8988T (cell line): Measurements from ENCODE around the gene DNAH11.
"Not testable (repeated sequence)": the region's sequence is repeated elsewhere in the genome, so short reads cannot be mapped to it uniquely, and the experiment has no call there.

ENCODE experiments used
- DNase-seq: peaks from one replicate; pipeline ENCODE4 v3.0.0; 2011

Gene DNAH11

GRCh38 chr7:21624320-21624719, 81.5 kb downstream of the DNAH11 start:
- no peak for DNase-seq

DNA sequence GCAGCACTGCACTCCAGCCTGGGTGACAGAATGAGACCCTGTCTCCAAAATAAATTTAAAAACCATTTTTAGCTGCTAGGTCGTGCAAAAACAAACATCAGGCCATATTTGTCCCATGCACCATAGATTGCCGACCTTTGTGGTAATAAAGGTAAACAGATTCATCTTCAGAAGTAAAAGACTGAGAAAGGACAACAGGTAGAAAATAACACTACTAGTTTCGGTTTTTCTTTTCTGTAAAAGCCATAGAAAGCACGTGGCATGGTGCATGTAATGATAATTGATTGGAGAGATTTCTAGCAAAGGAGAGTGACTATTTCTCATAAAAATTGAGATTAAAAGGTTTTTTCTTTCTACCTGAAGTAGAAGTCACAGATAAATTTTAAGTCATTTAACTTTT, 93.9 kb downstream of the DNAH11 start:
- no peak for DNase-seq

DNA sequence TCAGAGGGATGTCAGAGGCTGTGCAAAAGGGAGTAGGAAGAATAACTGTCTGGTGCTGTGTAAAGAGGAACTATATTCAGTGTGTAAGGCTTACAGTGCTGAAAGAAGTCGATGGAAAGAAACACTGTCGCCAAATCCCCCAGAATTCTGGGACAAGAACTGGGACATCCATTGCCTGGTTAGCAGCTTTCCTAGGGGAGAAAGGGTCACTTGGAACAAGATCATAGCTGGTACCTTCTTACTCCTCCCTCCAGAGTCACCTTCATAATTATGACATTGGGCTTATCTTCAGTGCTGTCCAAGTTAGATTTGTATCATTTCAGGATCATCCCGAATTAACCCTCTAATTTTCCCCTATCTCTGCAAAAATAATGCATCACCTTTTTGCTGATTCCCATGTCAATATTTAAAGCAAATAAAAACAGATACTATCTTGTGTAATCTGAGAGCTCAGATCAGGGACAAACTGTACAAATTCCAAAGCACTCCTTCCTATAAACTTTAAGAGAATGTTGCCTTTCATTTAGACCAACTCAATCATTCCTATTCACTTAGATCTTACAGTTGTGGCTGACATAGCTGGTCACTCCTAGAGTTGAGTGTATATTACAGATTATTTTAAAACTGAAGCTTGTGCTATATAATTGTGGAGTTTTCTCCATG, 96.5 kb downstream of the DNAH11 start:
- no peak for DNase-seq

- DNase-seq = no peak
These were observed 97.3 kb downstream of the DNAH11 start for GRCh38 chr7:21640105-21640504.

GRCh38 chr7:21641546-21641945, 98.7 kb downstream of the DNAH11 start:
- no peak for DNase-seq

DNA sequence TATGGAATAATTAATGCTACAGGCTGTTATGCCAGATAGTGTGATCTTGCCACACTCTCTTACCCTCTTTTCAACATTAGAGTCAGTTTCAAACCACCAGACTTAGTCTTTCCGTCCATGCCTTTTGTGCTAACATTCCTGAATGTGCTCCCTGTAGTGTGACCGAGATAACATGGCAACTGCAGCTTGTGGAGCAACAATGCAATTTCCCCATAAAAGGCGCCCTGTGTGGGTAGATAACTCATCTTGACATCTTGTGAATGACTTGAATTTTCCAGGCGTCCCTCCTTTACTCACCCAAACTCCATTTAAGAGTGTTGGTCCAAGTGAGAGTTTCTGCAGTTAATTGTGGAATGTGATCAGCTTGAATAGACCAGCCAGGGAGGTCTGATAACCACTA, 99.6 kb downstream of the DNAH11 start:
- DNase-seq = no peak

DNA sequence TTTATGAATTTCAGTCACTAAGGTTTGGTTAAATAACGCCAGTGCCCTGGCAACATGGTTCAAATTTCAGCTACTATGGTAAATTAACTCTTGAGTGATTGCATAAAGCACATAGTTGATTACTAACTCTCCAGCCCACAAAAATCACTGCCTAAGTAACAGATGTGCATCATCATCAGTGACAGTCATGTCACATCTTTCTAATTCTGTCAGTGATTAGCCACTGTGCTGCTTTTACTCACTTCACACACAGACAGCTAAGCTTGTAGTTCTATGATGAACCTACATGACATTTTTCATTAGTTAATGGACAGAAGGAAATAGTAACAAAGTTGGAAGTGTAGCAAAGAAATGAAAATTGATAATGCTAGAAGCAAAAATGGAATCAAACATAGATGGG, 108.9 kb downstream of the DNAH11 start:
- DNase-seq = no peak

- DNase-seq = no peak
These were observed 110.8 kb downstream of the DNAH11 start for GRCh38 chr7:21653623-21654022.

GRCh38 chr7:21656081-21656480, 113.2 kb downstream of the DNAH11 start:
- DNase-seq = no peak

DNA sequence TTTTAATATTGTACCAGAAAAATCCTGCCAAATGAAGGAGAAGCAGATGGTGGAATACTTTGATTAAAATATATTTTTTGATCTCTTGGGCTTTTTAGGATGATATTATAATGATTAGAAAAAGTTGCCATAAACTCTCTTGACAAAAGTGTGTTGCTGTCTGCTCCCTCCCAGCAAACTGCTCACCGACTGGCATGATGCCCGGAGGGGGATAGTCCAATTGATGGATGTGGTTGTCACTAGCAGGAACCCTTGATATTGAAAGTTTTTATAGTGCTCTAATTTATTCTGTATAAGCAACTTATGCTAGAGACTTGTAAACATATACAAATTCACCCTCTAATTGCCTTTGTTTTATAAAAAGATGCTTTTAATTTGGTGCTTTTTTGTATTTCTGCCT, 114.0 kb downstream of the DNAH11 start:
- no peak for DNase-seq

DNA sequence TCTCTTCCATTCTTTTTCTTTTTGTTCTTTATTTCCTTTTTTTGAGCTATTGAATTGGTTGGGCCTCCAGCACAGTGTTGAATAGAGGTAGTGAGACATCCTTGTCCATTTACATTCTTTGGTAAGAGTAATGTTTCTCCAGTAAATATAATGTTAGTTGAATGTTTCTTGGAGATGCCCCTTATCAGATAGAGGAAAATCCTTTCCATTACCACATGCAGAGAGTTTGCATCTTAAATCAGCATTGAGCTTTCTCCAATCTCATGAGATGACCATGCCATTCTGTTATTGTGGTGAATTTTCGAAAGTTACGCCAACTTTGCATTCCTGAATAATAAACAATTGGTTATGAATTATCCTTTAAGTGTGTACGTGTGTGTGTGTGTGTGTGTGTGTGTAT, 127.7 kb downstream of the DNAH11 start:
- no peak for DNase-seq

DNA sequence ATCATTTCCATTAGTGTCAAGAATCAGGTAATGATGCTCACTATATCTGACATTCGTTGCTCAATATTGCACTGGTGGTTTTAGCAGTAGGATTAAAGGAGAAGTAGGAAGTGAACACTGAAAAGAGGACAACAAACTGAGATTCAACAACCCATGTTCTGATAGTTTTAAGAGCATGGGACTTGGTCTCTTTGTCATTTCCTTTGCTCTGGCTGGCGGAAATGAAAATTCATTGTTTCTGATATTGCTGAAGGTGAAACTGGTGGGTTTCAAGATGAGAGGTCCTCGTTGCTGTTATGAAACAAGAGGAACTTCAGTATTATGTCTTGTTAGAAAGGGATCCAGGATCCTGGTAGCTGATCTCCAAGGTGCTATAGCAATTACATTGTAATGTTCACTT, 129.0 kb downstream of the DNAH11 start:
- no peak for DNase-seq

DNA sequence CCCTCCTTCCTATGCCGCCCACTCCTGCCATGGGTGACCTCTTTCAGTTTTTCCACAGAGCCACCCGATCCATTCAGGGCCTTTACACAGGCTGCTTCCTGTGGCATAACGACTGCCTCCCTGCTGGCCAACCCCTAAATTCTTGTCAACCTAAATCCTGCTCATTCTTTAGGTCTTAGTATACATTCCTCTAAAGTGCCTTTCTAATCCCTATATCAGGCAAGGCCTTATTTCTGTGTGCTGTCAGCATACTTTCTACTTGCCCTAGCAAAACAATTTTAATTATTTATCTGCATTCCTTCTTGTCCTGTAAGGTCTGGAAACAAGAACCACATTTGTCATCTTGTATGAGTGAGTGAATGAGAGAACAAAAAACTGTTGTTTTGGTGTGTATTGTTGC, 132.4 kb downstream of the DNAH11 start:
- no peak for DNase-seq

DNA sequence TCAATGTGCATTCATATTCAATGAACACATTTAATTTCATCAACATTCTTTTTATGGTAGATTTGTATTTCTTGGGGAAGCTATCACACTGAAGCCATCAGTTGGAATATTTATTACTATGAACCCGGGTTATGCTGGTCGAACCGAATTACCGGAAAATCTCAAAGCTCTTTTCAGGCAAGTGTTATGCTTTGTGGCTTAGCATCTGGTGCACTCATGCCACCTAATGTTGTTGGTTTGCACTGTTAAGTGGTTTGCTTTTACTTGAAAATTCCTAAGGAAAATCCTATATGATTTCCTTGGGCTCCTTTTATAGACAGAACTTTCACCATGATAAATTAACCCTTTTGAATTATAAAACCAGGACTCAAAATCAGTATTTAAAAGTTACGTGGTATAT, 147.9 kb downstream of the DNAH11 start:
- no peak for DNase-seq

DNA sequence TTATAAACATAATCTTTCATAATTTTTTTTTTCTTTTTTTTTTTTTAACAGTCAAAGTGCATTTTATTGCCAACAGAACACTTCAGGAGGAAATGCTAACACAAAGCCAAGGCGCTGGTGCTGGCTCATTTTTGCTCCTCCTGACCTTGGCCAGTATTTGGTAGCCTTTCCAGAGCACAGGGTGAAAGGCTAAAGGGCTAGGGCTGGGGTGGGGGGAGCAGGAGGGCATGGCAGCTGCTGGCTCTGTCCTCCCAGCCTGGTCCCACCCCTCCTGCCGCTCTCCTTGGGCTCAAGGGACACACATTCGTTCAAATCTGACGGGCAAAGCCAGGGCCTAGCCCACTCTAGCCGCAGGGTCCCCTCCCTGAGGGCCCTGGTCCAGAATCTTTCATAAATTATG, 148.3 kb downstream of the DNAH11 start:
- not testable (repeated sequence) for DNase-seq

DNA sequence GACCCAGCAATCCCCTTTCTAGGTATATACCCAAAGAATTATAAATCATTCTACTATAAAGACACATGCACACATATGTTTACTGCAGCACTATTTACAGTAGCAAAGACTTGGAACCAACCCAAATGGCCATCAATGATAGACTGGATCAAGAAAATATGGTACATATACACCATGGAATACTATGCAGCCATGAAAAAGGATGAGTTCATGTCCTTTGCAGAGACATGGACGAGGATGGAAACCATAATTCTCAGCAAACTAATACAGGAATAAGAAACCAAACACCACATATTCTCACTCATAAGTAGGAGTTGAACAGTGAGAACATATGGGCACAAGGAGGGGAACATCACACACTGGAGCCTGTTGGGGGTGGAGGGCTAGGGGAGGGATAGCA, 157.7 kb downstream of the DNAH11 start:
- not testable (repeated sequence) for DNase-seq

DNA sequence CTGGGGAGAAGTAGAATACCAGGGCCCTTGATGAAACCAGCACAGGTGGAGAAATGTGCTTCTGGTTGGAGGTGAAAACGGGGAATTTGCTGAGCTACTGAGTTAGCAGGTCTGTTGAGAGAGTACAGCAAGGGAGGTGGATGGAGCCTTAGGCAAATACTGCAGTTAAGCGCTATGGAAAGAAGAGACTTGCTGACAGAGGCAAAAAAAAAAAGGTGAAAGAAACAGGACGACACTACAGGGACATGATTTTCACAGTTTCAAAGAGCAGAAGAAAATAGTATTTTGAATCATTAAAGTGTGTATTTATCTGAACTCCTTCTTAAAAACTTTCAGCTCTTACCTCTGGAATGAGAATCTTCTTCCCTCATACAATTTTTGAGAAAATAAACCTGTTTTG, 159.5 kb downstream of the DNAH11 start:
- DNase-seq = no peak

- DNase-seq = no peak
These were observed 161.5 kb downstream of the DNAH11 start for GRCh38 chr7:21704359-21704758.

DNA sequence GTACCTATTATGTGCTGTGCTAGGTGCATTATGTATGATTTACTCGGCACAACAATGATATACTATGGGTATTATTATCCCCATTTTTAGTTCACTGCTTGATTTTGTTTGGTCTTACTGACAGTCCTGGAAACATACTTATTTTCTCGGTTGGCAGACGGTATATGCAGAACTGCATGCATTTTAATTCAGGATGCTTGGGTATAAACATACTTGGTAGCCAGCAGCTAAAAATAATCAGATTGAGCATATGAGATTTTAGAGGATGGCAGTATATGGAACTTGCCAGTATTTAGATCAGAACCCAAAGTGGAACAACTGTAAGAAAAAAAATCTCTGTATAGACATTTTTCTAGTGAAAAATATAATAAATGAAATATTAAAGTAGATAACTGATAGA, 163.3 kb downstream of the DNAH11 start:
- no peak for DNase-seq

GRCh38 chr7:21707566-21707965, 164.7 kb downstream of the DNAH11 start:
- DNase-seq = no peak

DNA sequence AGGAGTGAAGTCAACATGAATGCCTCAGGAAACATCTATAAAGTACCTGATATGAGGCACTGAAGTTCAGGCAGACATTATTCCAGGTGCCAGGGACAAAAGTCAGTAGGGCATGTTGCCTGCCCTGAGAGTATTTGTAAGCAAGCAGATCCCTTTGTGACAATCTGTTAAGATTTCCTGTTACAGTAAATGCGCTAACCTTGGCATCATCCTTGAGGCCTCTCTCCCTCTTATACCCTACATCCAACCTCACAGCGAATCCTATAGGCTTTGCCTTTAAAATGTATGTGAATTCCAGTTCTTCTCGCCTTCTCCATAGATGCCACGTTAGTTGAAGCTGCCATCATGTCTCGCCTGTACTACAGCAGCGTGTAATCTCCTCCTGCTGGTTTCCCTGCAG, 165.3 kb downstream of the DNAH11 start:
- no peak for DNase-seq

GRCh38 chr7:21717323-21717722, 174.5 kb downstream of the DNAH11 start:
- DNase-seq = no peak

DNA sequence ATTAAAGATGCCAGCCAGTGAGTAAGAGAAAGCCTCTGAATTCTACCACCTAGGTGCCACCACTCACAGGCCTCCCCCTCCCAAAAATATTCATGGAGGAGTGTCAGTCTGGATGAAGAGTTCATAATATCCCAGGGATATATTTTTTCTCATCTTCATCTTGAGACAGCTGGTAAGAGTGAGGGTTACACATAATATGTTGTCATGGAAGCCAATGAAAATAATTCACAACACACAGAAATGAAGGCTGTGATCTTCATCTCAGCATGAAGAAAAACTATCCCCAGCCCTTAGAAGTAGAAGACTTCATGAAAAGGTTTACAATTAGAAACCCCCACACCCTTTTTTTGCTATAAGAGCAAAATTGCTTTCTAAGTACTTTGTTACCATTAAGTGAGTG, 175.6 kb downstream of the DNAH11 start:
- DNase-seq = no peak

DNA sequence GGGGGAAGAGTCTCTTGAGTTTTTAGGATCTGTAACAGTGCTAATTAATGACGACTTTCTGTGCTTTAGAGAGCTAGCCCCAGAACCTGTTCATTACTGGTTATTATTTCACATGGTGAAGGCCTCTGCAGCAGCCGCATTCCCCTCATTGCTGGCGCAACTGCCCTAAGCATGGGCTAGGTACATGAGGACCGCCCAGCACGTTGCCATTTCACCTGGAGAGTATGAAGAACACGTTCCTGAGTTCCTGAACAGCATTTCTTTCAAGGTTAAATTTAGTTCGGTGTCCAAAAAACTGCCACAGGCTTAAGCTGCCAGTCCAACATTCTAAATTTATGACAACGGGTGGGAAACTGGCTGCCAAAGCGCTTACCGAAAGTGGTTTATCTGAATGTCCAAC, 177.0 kb downstream of the DNAH11 start:
- no peak for DNase-seq

GRCh38 chr7:21722371-21722770, 179.5 kb downstream of the DNAH11 start:
- no peak for DNase-seq

DNA sequence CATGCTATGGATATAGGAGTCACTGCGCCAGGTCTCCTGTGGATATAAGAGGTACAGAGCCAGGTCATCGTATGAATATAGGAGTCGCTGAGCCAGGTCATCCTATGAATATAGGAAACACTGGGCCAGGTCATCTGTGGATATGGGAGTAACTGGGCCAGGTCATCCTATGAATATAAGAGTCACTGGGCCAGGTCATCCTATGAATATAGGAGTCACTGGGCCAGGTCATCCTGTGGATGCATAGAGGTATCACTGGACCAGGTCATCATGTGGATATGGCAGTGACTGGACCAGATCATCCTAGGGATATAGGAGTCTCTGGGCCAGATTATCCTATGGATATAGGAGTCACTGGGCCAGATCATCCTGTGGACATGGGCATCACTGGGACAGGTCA, 181.7 kb downstream of the DNAH11 start:
- no peak for DNase-seq
